Fibroblast of lung (primary cell): ENCODE results near the gene SLC13A3.

Experiments
- EZH2 ChIP-seq: IDR thresholded peaks from 2 replicates; pipeline ENCODE4 v1.5.1; 2012; ENCODE audit warnings: low read length, control low read depth, mild to moderate bottlenecking; ENCODE audit errors: missing control alignments
- TF ChIP-seq, protein P1 (sequence below), 2 donors: IDR thresholded peaks in 1 of 2; conservative IDR thresholded peaks in 1 of 2; 1 replicate in 1 of 2; 2 replicates in 1 of 2; pipeline ENCODE4 v1.5.1; 2011 to 2012; ENCODE audit warnings: low read length in 2 of 2, control low read depth in 1 of 2, inconsistent platforms in 1 of 2, low read depth in 1 of 2, mild to moderate bottlenecking in 1 of 2

DNA sequence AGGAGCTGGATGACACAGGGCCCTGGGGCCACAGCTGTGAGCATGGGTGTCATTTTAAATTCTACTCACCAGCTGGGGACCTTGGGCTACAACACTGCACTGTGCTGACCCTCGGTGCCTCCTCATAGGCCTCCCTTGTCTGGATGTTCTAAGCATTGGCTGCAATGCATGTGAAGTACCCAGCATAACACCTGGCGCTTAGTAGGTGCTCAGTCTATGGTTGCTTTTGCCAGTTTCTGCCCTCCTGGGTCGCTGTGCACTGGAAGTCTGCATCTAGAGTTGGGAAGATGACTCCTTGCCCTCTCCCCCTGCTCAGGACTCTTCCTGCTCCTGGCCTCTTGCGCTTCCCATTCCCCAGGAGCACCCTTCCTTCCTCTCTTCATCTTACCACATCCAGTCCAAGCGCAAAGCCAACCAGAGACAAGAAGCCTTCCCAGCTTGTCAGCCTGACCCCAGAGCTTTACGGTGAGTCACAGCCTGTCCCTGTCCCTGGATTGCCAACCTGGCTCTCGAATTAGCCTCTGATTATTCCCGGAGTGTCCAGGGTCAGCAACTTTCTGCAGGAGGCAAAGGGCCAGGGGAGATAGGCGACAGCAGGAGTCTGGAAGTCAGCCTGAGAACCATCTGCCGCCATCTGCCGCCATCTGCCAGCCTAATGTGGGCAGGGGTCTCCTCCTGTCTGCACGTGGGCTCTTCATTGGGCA lies 8.8 kb downstream of the SLC13A3 start:
- TF ChIP-seq, protein P1, sequence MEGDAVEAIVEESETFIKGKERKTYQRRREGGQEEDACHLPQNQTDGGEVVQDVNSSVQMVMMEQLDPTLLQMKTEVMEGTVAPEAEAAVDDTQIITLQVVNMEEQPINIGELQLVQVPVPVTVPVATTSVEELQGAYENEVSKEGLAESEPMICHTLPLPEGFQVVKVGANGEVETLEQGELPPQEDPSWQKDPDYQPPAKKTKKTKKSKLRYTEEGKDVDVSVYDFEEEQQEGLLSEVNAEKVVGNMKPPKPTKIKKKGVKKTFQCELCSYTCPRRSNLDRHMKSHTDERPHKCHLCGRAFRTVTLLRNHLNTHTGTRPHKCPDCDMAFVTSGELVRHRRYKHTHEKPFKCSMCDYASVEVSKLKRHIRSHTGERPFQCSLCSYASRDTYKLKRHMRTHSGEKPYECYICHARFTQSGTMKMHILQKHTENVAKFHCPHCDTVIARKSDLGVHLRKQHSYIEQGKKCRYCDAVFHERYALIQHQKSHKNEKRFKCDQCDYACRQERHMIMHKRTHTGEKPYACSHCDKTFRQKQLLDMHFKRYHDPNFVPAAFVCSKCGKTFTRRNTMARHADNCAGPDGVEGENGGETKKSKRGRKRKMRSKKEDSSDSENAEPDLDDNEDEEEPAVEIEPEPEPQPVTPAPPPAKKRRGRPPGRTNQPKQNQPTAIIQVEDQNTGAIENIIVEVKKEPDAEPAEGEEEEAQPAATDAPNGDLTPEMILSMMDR (conservative IDR thresholded peaks at IDR 0.05 in 1 of 2, IDR thresholded peaks at IDR 0.05 in 1 of 2; ENCODE audit: low read depth in 1 of 2, low read length in 2 of 2) = no peak
- no peak for TF ChIP-seq EZH2
